Osteoblast (primary cell): ENCODE data around the gene STK40. TPM values are rescaled to one million over a fixed set of nuclear protein-coding genes. Genes with fewer than 3 reads are reported as not detected.

Experiments
- DNase-seq: peaks from one replicate; pipeline ENCODE4 v3.0.0; 2011; ENCODE audit warnings: low spot score, mixed read lengths; ENCODE audit not compliant: insufficient read length; ENCODE audit errors: missing footprints
- H2AFZ ChIP-seq: 2 replicates; pipeline ENCODE4 v1.6.0; 2011; ENCODE audit warnings: mild to moderate bottlenecking, low read length
- H3K27ac ChIP-seq: 2 replicates; pipeline ENCODE4 v1.5.1; 2011; ENCODE audit warnings: mild to moderate bottlenecking, low read depth, low read length, moderate library complexity
- H3K27me3 ChIP-seq: 2 replicates; pipeline ENCODE4 v1.6.0; 2012; ENCODE audit warnings: mild to moderate bottlenecking, control low read depth, inconsistent platforms, low read length, moderate library complexity; ENCODE audit not compliant: insufficient read depth
- H3K36me3 ChIP-seq: 2 replicates; pipeline ENCODE4 v1.5.1; 2011; ENCODE audit warnings: mild to moderate bottlenecking, low read length, control low read depth, moderate library complexity; ENCODE audit not compliant: insufficient read depth
- H3K4me1 ChIP-seq: 2 replicates; pipeline ENCODE4 v1.5.1; 2011; ENCODE audit warnings: mild to moderate bottlenecking, low read length, control low read depth, moderate library complexity; ENCODE audit not compliant: insufficient read depth
- H3K4me2 ChIP-seq: 2 replicates; pipeline ENCODE4 v1.6.0; 2011; ENCODE audit warnings: mild to moderate bottlenecking, low read length; ENCODE audit not compliant: insufficient read depth
- H3K4me3 ChIP-seq: fragments of 200-600 bp; sonication (generic); 3 replicates; pipeline ENCODE4 v1.5.1; 2012; ENCODE audit warnings: mild to moderate bottlenecking, low read length, inconsistent platforms; ENCODE audit not compliant: insufficient read depth
- H3K79me2 ChIP-seq: 2 replicates; pipeline ENCODE4 v1.6.0; 2012; ENCODE audit warnings: mild to moderate bottlenecking, low read length, control low read depth, inconsistent platforms; ENCODE audit not compliant: insufficient read depth
- H3K9me3 ChIP-seq: 2 replicates; pipeline ENCODE4 v1.5.1; 2011; ENCODE audit warnings: low read depth, low read length, control low read depth
- H4K20me1 ChIP-seq: 2 replicates; pipeline ENCODE4 v1.6.0; 2012; ENCODE audit warnings: mild to moderate bottlenecking, low read length, control low read depth; ENCODE audit not compliant: insufficient read depth
- CTCF ChIP-seq: IDR thresholded peaks from 2 replicates; pipeline ENCODE4 v1.5.1; 2011; ENCODE audit warnings: mild to moderate bottlenecking, low read depth, low read length, moderate library complexity; ENCODE audit errors: extremely low read depth
- total RNA-seq: library from RNA; depleted of rRNA; stranded (reverse); fragments of >200 nt; gene quantifications from 2 replicates; pipeline ENCODE4 v1.2.3, GENCODE V29; 2012

STK40 gene
- total RNA-seq, 1 donor, result 11.9 TPM

GRCh38 chr1:36381405-36381804 is 4.3 kb downstream of the STK40 start:
- Histone ChIP-seq H3K36me3 (peaks cover 13% of the 10 kb centered on the region), H3K9me3 (no peaks in the 10 kb centered on the region), H3K4me1 (peaks cover 14% of the 10 kb centered on the region), H3K4me2 (no peak overlapping the region), H2AFZ (no peak overlapping the region), H3K79me2 (peaks cover 85% of the 10 kb centered on the region), H3K27ac (no peak overlapping the region), H4K20me1 (peaks cover 54% of the 10 kb centered on the region), H3K4me3 (no peak overlapping the region), H3K27me3 (no peaks in the 10 kb centered on the region)
- TF ChIP-seq CTCF, result no peak
- no peak for DNase-seq

- H3K36me3 ChIP-seq, result peaks cover 13% of the 10 kb centered on the region
- H3K9me3 ChIP-seq, result no peaks in the 10 kb centered on the region
- TF ChIP-seq CTCF, result no peak
- H3K27ac ChIP-seq, result no peak overlapping the region
- H3K4me3 ChIP-seq, result no peak overlapping the region
- H3K4me2 ChIP-seq, result no peak overlapping the region
- no peak for DNase-seq
- peaks cover 57% of the 10 kb centered on the region for H4K20me1 ChIP-seq
- no peak overlapping the region for H2AFZ ChIP-seq
- no peaks in the 10 kb centered on the region for H3K27me3 ChIP-seq
- H3K4me1 ChIP-seq, result peaks cover 11% of the 10 kb centered on the region
- peaks cover 91% of the 10 kb centered on the region for H3K79me2 ChIP-seq
Observed at GRCh38 chr1:36380782-36381181, 4.9 kb downstream of the STK40 start.

- Histone ChIP-seq H4K20me1 (peaks cover 56% of the 10 kb centered on the region), H2AFZ (no peak overlapping the region), H3K27ac (no peak overlapping the region), H3K36me3 (peaks cover 13% of the 10 kb centered on the region), H3K4me1 (peaks cover 11% of the 10 kb centered on the region), H3K4me2 (no peak overlapping the region), H3K9me3 (no peaks in the 10 kb centered on the region), H3K4me3 (no peak overlapping the region), H3K27me3 (no peaks in the 10 kb centered on the region), H3K79me2 (peaks cover 92% of the 10 kb centered on the region)
- TF ChIP-seq CTCF, result no peak
- DNase-seq, result no peak
Observed at GRCh38 chr1:36380143-36380619, 5.5 kb downstream of the STK40 start.

- no peak overlapping the region for H3K27ac ChIP-seq
- no peak for TF ChIP-seq CTCF
- peaks cover 22% of the 10 kb centered on the region for H3K4me1 ChIP-seq
- H3K27me3 ChIP-seq, result no peaks in the 10 kb centered on the region
- DNase-seq, result no peak
- H3K9me3 ChIP-seq, result no peaks in the 10 kb centered on the region
- H2AFZ ChIP-seq, result no peak overlapping the region
- peaks cover 13% of the 10 kb centered on the region for H3K36me3 ChIP-seq
- peaks cover 70% of the 10 kb centered on the region for H3K79me2 ChIP-seq
- H3K4me3 ChIP-seq, result no peak overlapping the region
- no peak overlapping the region for H3K4me2 ChIP-seq
- peaks cover 47% of the 10 kb centered on the region for H4K20me1 ChIP-seq
Observed at GRCh38 chr1:36377791-36378492, 7.8 kb downstream of the STK40 start.
